Natural killer cell (primary cell): ENCODE results near the gene ANKRD49. TPM values are rescaled to one million over a fixed set of nuclear protein-coding genes. Genes with fewer than 3 reads are reported as not detected.

Source experiments
- ATAC-seq, 3 donors: fragments of 150-1000 bp in 2 of 3; fragments of 200-7000 bp in 1 of 3; cut with Tn5 transposase; 1 replicate in 1 of 3; 2 replicates in 2 of 3; pipeline ENCODE4 v1.10.0; 2021; ENCODE audit warnings: mild to moderate bottlenecking in 2 of 3, moderate library complexity in 2 of 3
- DNase-seq, 2 donors: peaks; one replicate each; pipeline versions ENCODE4 v3.0.0 to v3.0.0-alpha.2; 2013 to 2021; ENCODE audit warnings: mixed read lengths in 1 of 2
- H3K27ac ChIP-seq: one replicate; pipeline ENCODE4 v1.5.1; 2013; ENCODE audit warnings: mild to moderate bottlenecking, low read length
- H3K27me3 ChIP-seq: one replicate; pipeline ENCODE4 v1.6.1; 2013; ENCODE audit warnings: low read length; ENCODE audit not compliant: control insufficient read depth, insufficient read depth
- H3K36me3 ChIP-seq: one replicate; pipeline ENCODE4 v1.6.1; 2013; ENCODE audit warnings: low read length; ENCODE audit not compliant: control insufficient read depth, insufficient read depth
- H3K4me1 ChIP-seq: one replicate; pipeline ENCODE4 v1.6.1; 2013; ENCODE audit warnings: low read length; ENCODE audit not compliant: control insufficient read depth, insufficient read depth
- H3K4me3 ChIP-seq: one replicate; pipeline ENCODE4 v1.5.1; 2013; ENCODE audit warnings: low read length
- H3K9me3 ChIP-seq: one replicate; pipeline ENCODE4 v1.6.1; 2013; ENCODE audit warnings: low read length; ENCODE audit not compliant: control insufficient read depth, insufficient read depth
- H3K27ac Mint-ChIP-seq, 2 donors: one replicate each; pipeline ENCODE4 v1.8.0; 2022; ENCODE audit warnings: mild to moderate bottlenecking in 2 of 2, mixed read lengths in 2 of 2, moderate library complexity in 1 of 2
- H3K27me3 Mint-ChIP-seq, 2 donors: one replicate each; pipeline ENCODE4 v1.8.0; 2022; ENCODE audit warnings: low read depth in 2 of 2, mixed read lengths in 2 of 2
- H3K36me3 Mint-ChIP-seq: one replicate; pipeline ENCODE4 v1.8.0; 2022; ENCODE audit warnings: mixed read lengths
- H3K4me1 Mint-ChIP-seq, 2 donors: one replicate each; pipeline ENCODE4 v1.8.0; 2022; ENCODE audit warnings: mixed read lengths in 2 of 2
- H3K4me3 Mint-ChIP-seq: one replicate; pipeline ENCODE4 v1.8.0; 2022; ENCODE audit warnings: mild to moderate bottlenecking, moderate library complexity, mixed read lengths
- H3K9me3 Mint-ChIP-seq, 2 donors: one replicate each; pipeline ENCODE4 v1.8.0; 2022; ENCODE audit warnings: mixed read lengths in 2 of 2
- CTCF ChIP-seq: fragments of 200-600 bp; IDR thresholded peaks from one replicate; pipeline ENCODE4 v1.8.0; 2022; ENCODE audit warnings: antibody characterized with exemption
- WGBS: methylation state at CpG from one replicate; pipeline ENCODE4 v1.1.7; 2013; ENCODE audit warnings: missing lambda C conversion rate; ENCODE audit not compliant: insufficient coverage; 5-methylcytosine and 5-hydroxymethylcytosine counted together
- intact Hi-C: fragments of 100-400 bp; cut with micrococcal nuclease; formaldehyde crosslinking; loops from one replicate; pipeline ENCODE4 v1.14.2; 2022
- total RNA-seq, 4 donors: library from RNA; stranded (reverse); fragments of 120-200 nt in 1 of 4; gene quantifications; one replicate each; pipeline versions ENCODE4 v1.2.3 to v1.2.4, GENCODE V29; 2013 to 2022

Gene ANKRD49
- total RNA-seq, 3 donors from 2014 or later (not counting 1 experiment from before 2014, with no cell fraction given) = 47.7 to 55.6 (median 52.6) TPM

- no peaks in the 10 kb centered on the region for H3K9me3 Mint-ChIP-seq
- H3K36me3 ChIP-seq = peaks cover 28% of the 10 kb centered on the region
- no peaks in the 10 kb centered on the region for H3K4me1 ChIP-seq
- DNase-seq = no peak
- H3K4me3 ChIP-seq = no peak overlapping the region
- intact Hi-C loops = no loop called here
- H3K27ac ChIP-seq = no peak overlapping the region
- H3K27me3 Mint-ChIP-seq = no peaks in the 10 kb centered on the region
- 92% methylated on average over 1 of the region's 1 CpG for WGBS
- no peak for ATAC-seq
- no peaks in the 10 kb centered on the region for H3K9me3 ChIP-seq
- no peak overlapping the region for H3K27ac Mint-ChIP-seq
- no peak overlapping the region for H3K4me3 Mint-ChIP-seq
- peaks cover 6 to 16% of the 10 kb centered on the region in 2 donors for H3K4me1 Mint-ChIP-seq
- no peak for TF ChIP-seq CTCF
- no peaks in the 10 kb centered on the region for H3K27me3 ChIP-seq
- peaks cover 12% of the 10 kb centered on the region for H3K36me3 Mint-ChIP-seq
Measured at GRCh38 chr11:94449029-94449428, 44.8 kb upstream of the ANKRD49 start.

- peaks cover 8% of the 10 kb centered on the region for H3K36me3 Mint-ChIP-seq
- no peak overlapping the region for H3K4me3 ChIP-seq
- no peak overlapping the region for H3K27ac ChIP-seq
- DNase-seq = no peak
- no peak for ATAC-seq
- no peaks in the 10 kb centered on the region for H3K27me3 ChIP-seq
- no peak overlapping the region for H3K27ac Mint-ChIP-seq
- no peak for TF ChIP-seq CTCF
- intact Hi-C loops = no loop called here
- no peaks in the 10 kb centered on the region for H3K9me3 ChIP-seq
- WGBS = 100% methylated on average over 2 of the region's 2 CpGs
- no peaks in the 10 kb centered on the region for H3K4me1 ChIP-seq
- no peaks in the 10 kb centered on the region for H3K9me3 Mint-ChIP-seq
- H3K4me3 Mint-ChIP-seq = no peak overlapping the region
- no peaks in the 10 kb centered on the region for H3K27me3 Mint-ChIP-seq
- H3K4me1 Mint-ChIP-seq = peaks cover 6 to 12% of the 10 kb centered on the region in 2 donors
- H3K36me3 ChIP-seq = peaks cover 26% of the 10 kb centered on the region
Measured at GRCh38 chr11:94449437-94449836, 44.3 kb upstream of the ANKRD49 start.

GRCh38 chr11:94450048-94450447, 43.7 kb upstream of the ANKRD49 start:
- H3K9me3 Mint-ChIP-seq = no peaks in the 10 kb centered on the region
- ATAC-seq = no peak
- no peak for DNase-seq
- Histone ChIP-seq H3K9me3 (no peaks in the 10 kb centered on the region), H3K4me3 (no peak overlapping the region), H3K27me3 (no peaks in the 10 kb centered on the region), H3K27ac (no peak overlapping the region), H3K36me3 (peaks cover 24% of the 10 kb centered on the region), H3K4me1 (no peaks in the 10 kb centered on the region)
- H3K4me3 Mint-ChIP-seq = no peak overlapping the region
- peaks cover 6 to 11% of the 10 kb centered on the region in 2 donors for H3K4me1 Mint-ChIP-seq
- no peaks in the 10 kb centered on the region for H3K27me3 Mint-ChIP-seq
- intact Hi-C loops = no loop called here
- H3K27ac Mint-ChIP-seq = no peak overlapping the region
- H3K36me3 Mint-ChIP-seq = peaks cover 7% of the 10 kb centered on the region
- TF ChIP-seq CTCF = no peak
- 100% methylated on average over 2 of the region's 3 CpGs for WGBS

DNA sequence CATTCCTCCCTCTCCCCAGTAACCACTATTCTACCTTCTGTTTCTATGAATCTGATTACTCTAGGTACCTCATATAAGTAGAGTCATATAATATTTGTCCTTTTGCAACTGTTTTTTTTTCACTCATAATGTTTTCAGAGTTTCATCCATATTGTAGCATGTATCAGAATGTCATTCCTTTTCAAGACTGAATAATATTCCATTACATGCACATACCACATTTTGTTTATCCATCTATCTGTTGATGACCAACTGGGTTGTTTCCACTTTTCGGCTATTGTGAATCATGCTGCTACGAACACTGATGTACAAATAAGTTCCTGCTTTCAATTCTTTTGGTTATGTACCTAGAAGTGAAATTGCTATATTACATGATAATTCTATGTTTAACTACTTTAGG, 40.8 kb upstream of the ANKRD49 start:
- Mint-ChIP-seq H3K27me3 (no peaks in the 10 kb centered on the region), H3K27ac (peak overlapping the region in 1 of 2 donors; percentile 41), H3K4me1 (peaks cover 6 to 11% of the 10 kb centered on the region in 2 donors), H3K4me3 (peak overlapping the region; percentile 10), H3K36me3 (no peaks in the 10 kb centered on the region), H3K9me3 (no peaks in the 10 kb centered on the region)
- DNase-seq = no peak
- TF ChIP-seq CTCF = no peak
- Histone ChIP-seq H3K9me3 (no peaks in the 10 kb centered on the region), H3K27me3 (no peaks in the 10 kb centered on the region), H3K36me3 (peaks cover 11% of the 10 kb centered on the region), H3K4me3 (no peak overlapping the region), H3K4me1 (no peaks in the 10 kb centered on the region), H3K27ac (no peak overlapping the region)
- intact Hi-C loops = no loop called here
- ATAC-seq = no peak
- 100% methylated on average over 1 of the region's 2 CpGs for WGBS
